DND-41 (cell line): ENCODE data around the gene ITIH3.

Source experiments
- ATAC-seq: fragments of 200-7000 bp; cut with Tn5 transposase; 3 replicates; pipeline ENCODE4 v1.9.1; 2021; ENCODE audit warnings: low read depth; ENCODE audit not compliant: insufficient read depth
- DNase-seq: peaks from one replicate; pipeline ENCODE4 v3.0.0-alpha.2; 2020
- H2AFZ ChIP-seq: 2 replicates; pipeline ENCODE4 v1.6.0; 2012; ENCODE audit warnings: low read depth, low read length
- H3K27ac ChIP-seq: 2 replicates; pipeline ENCODE4 v1.5.1; 2012; ENCODE audit warnings: low read length, inconsistent platforms
- H3K27me3 ChIP-seq: fragments of 200-600 bp; sonication (generic); 2 replicates; pipeline ENCODE4 v1.6.0; 2012; ENCODE audit warnings: low read length, mild to moderate bottlenecking, inconsistent platforms; ENCODE audit not compliant: insufficient read depth, poor library complexity
- H3K36me3 ChIP-seq: 2 replicates; pipeline ENCODE4 v1.5.1; 2012; ENCODE audit warnings: low read length, inconsistent platforms; ENCODE audit not compliant: insufficient read depth
- H3K4me1 ChIP-seq: 2 replicates; pipeline ENCODE4 v1.5.1; 2012; ENCODE audit warnings: mild to moderate bottlenecking, low read length; ENCODE audit not compliant: insufficient read depth
- H3K4me2 ChIP-seq: 2 replicates; pipeline ENCODE4 v1.6.0; 2012; ENCODE audit warnings: mild to moderate bottlenecking, moderate library complexity, low read length, inconsistent platforms; ENCODE audit not compliant: insufficient read depth
- H3K4me3 ChIP-seq, 2 experiments: fragments of 200-600 bp in 1 of 2; shearing (Covaris generic) in 1 of 2; 2 replicates each; pipeline ENCODE4 v1.5.1; 2012 to 2016; ENCODE audit warnings: inconsistent platforms in 2 of 2, low read length in 2 of 2, mild to moderate bottlenecking in 2 of 2, low read depth in 1 of 2, moderate library complexity in 1 of 2
- H3K79me2 ChIP-seq: 2 replicates; pipeline ENCODE4 v1.6.0; 2012; ENCODE audit warnings: low read length, inconsistent platforms; ENCODE audit not compliant: insufficient read depth
- H3K9ac ChIP-seq: 2 replicates; pipeline ENCODE4 v1.6.0; 2012; ENCODE audit warnings: low read depth, mild to moderate bottlenecking, inconsistent platforms, low read length, moderate library complexity
- H3K9me3 ChIP-seq: 2 replicates; pipeline ENCODE4 v1.5.1; 2012; ENCODE audit warnings: low read length, moderate library complexity, mild to moderate bottlenecking, inconsistent platforms; ENCODE audit not compliant: insufficient read depth, severe bottlenecking
- H4K20me1 ChIP-seq: 2 replicates; pipeline ENCODE4 v1.6.0; 2012; ENCODE audit warnings: low read length; ENCODE audit not compliant: insufficient read depth
- CTCF ChIP-seq: IDR thresholded peaks from 2 replicates; pipeline ENCODE4 v1.5.1; 2012; ENCODE audit warnings: borderline replicate concordance, low read length, moderate library complexity, mild to moderate bottlenecking; ENCODE audit not compliant: poor library complexity, severe bottlenecking; ENCODE audit errors: extremely low read depth
- EZH2 ChIP-seq: IDR thresholded peaks from 3 replicates; pipeline ENCODE4 v1.6.1; 2012; ENCODE audit warnings: borderline replicate concordance, low read depth, mild to moderate bottlenecking, moderate library complexity, low read length, inconsistent platforms; ENCODE audit not compliant: severe bottlenecking

The ITIH3 gene

GRCh38 chr3:52839268-52839575 is 44.6 kb downstream of the ITIH3 start:
- no peak for DNase-seq
- ATAC-seq = no peak
- Histone ChIP-seq H3K36me3 (peaks cover 22% of the 10 kb centered on the region), H3K4me3 (no peak overlapping the region), H3K9ac (no peak overlapping the region), H3K4me1 (no peaks in the 10 kb centered on the region), H3K4me2 (no peak overlapping the region), H3K27me3 (no peaks in the 10 kb centered on the region), H3K79me2 (no peaks in the 10 kb centered on the region), H3K27ac (no peak overlapping the region), H4K20me1 (no peaks in the 10 kb centered on the region), H3K9me3 (no peaks in the 10 kb centered on the region), H2AFZ (no peak overlapping the region)
- no peak for TF ChIP-seq CTCF
- TF ChIP-seq EZH2 = no peak

- TF ChIP-seq EZH2 (no peak), CTCF (no peak)
- H4K20me1 ChIP-seq = no peaks in the 10 kb centered on the region
- H3K27ac ChIP-seq = no peak overlapping the region
- H3K36me3 ChIP-seq = peaks cover 21% of the 10 kb centered on the region
- no peaks in the 10 kb centered on the region for H3K27me3 ChIP-seq
- H3K4me1 ChIP-seq = no peaks in the 10 kb centered on the region
- no peaks in the 10 kb centered on the region for H3K9me3 ChIP-seq
- H3K79me2 ChIP-seq = no peaks in the 10 kb centered on the region
- no peak overlapping the region for H3K4me2 ChIP-seq
- no peak for DNase-seq
- no peak overlapping the region for H2AFZ ChIP-seq
- no peak overlapping the region for H3K9ac ChIP-seq
- no peak for ATAC-seq
- H3K4me3 ChIP-seq = no peak overlapping the region
These were observed 45.4 kb downstream of the ITIH3 start for GRCh38 chr3:52839892-52840545.

GRCh38 chr3:52841211-52841980 is 46.8 kb downstream of the ITIH3 start:
- H3K9ac ChIP-seq = no peak overlapping the region
- no peaks in the 10 kb centered on the region for H4K20me1 ChIP-seq
- H3K9me3 ChIP-seq = no peaks in the 10 kb centered on the region
- peaks cover 17% of the 10 kb centered on the region for H3K36me3 ChIP-seq
- no peak overlapping the region for H2AFZ ChIP-seq
- TF ChIP-seq EZH2 (no peak), CTCF (no peak)
- H3K27me3 ChIP-seq = no peaks in the 10 kb centered on the region
- no peak overlapping the region for H3K27ac ChIP-seq
- no peaks in the 10 kb centered on the region for H3K79me2 ChIP-seq
- no peak overlapping the region for H3K4me2 ChIP-seq
- DNase-seq (no peak), ATAC-seq (no peak)
- H3K4me1 ChIP-seq = no peaks in the 10 kb centered on the region
- no peak overlapping the region for H3K4me3 ChIP-seq

GRCh38 chr3:52841981-52842340 is 47.4 kb downstream of the ITIH3 start:
- Histone ChIP-seq H2AFZ (no peak overlapping the region), H3K9ac (no peak overlapping the region), H3K4me2 (no peak overlapping the region), H3K27ac (no peak overlapping the region), H3K9me3 (no peaks in the 10 kb centered on the region), H3K27me3 (no peaks in the 10 kb centered on the region), H4K20me1 (no peaks in the 10 kb centered on the region), H3K4me1 (no peaks in the 10 kb centered on the region), H3K4me3 (no peak overlapping the region), H3K79me2 (no peaks in the 10 kb centered on the region), H3K36me3 (peaks cover 17% of the 10 kb centered on the region)
- no peak for DNase-seq
- ATAC-seq = no peak
- no peak for TF ChIP-seq EZH2
- TF ChIP-seq CTCF = no peak
